ENCODE measurements around the gene CTIF. TPM values are rescaled to one million over a fixed set of nuclear protein-coding genes. Genes with fewer than 3 reads are reported as not detected.

Gene CTIF
- total RNA-seq, 1 experiment from 2014 or later = 5.8 TPM

- no TSS peak for BruUV-seq (replicated peaks)
- Histone ChIP-seq H3K27ac (ENCODE audit: low read length) (no peak overlapping the region), H3K4me3 (ENCODE audit: low read length) (no peak overlapping the region), H3F3A (ENCODE audit: low read length, unreplicated experiment) (no peaks in the 10 kb centered on the region), H3K27me3 (ENCODE audit: low read length) (no peaks in the 10 kb centered on the region), H4K20me1 (ENCODE audit: low read length) (no peaks in the 10 kb centered on the region), H3K9me2 (replicated peaks; ENCODE audit: low read length) (no peaks in the 10 kb centered on the region), H3K36me3 (ENCODE audit: low read depth, low read length) (no peaks in the 10 kb centered on the region), H3K79me2 (ENCODE audit: low read length) (no peaks in the 10 kb centered on the region), H3K4me2 (ENCODE audit: low read length) (no peak overlapping the region), H3K9ac (ENCODE audit: low read length) (no peak overlapping the region), H3K4me1 (ENCODE audit: insufficient read depth, low read length) (no peaks in the 10 kb centered on the region), H3K9me3 (ENCODE audit: low read length) (no peaks in the 10 kb centered on the region), H2AFZ (ENCODE audit: low read length) (no peak overlapping the region)
- intact Hi-C loops (cut with micrococcal nuclease) = no loop called here
- DNase-seq (no peak), ATAC-seq (no peak)
- CTCF ChIA-PET = no interaction called here
- no peak for TF ChIP-seq EZH2phosphoT487 (IDR thresholded peaks at IDR 0.05; ENCODE audit: borderline replicate concordance, low read length)
- TF ChIP-seq CTCF (conservative IDR thresholded peaks at IDR 0.05; ENCODE audit: low read depth, low read length) = no peak
- no peak for TF ChIP-seq EZH2 (IDR thresholded peaks at IDR 0.05; ENCODE audit: low read length, unreplicated experiment)
- POLR2A ChIA-PET (ENCODE audit: unreplicated experiment) = no interaction called here
These were observed 241.5 kb downstream of the CTIF start for GRCh38 chr18:48780201-48780912.

GRCh38 chr18:48780913-48781162 is 242.0 kb downstream of the CTIF start:
- intact Hi-C loops (cut with micrococcal nuclease) = no loop called here
- no peaks in the 10 kb centered on the region for H3K9me3 ChIP-seq (ENCODE audit: low read length)
- ChIA-PET POLR2A (ENCODE audit: unreplicated experiment) (no interaction called here), CTCF (no interaction called here)
- DNase-seq (no peak), ATAC-seq (no peak)
- H3K9ac ChIP-seq (ENCODE audit: low read length) = no peak overlapping the region
- TF ChIP-seq EZH2 (IDR thresholded peaks at IDR 0.05; ENCODE audit: low read length, unreplicated experiment) (no peak), CTCF (conservative IDR thresholded peaks at IDR 0.05; ENCODE audit: low read depth, low read length) (no peak), EZH2phosphoT487 (IDR thresholded peaks at IDR 0.05; ENCODE audit: borderline replicate concordance, low read length) (no peak)
- H3K9me2 ChIP-seq (replicated peaks; ENCODE audit: low read length) = no peaks in the 10 kb centered on the region
- BruUV-seq (replicated peaks) = no TSS peak
- no peaks in the 10 kb centered on the region for H3F3A ChIP-seq (ENCODE audit: low read length, unreplicated experiment)
- H2AFZ ChIP-seq (ENCODE audit: low read length) = no peak overlapping the region
- no peak overlapping the region for H3K4me2 ChIP-seq (ENCODE audit: low read length)
- H4K20me1 ChIP-seq (ENCODE audit: low read length) = no peaks in the 10 kb centered on the region
- no peak overlapping the region for H3K27ac ChIP-seq (ENCODE audit: low read length)
- no peaks in the 10 kb centered on the region for H3K79me2 ChIP-seq (ENCODE audit: low read length)
- H3K4me1 ChIP-seq (ENCODE audit: insufficient read depth, low read length) = no peaks in the 10 kb centered on the region
- no peaks in the 10 kb centered on the region for H3K36me3 ChIP-seq (ENCODE audit: low read depth, low read length)
- no peaks in the 10 kb centered on the region for H3K27me3 ChIP-seq (ENCODE audit: low read length)
- no peak overlapping the region for H3K4me3 ChIP-seq (ENCODE audit: low read length)

GRCh38 chr18:48781163-48781987 is 242.5 kb downstream of the CTIF start:
- no peak overlapping the region for H3K4me2 ChIP-seq (ENCODE audit: low read length)
- H4K20me1 ChIP-seq (ENCODE audit: low read length) = no peaks in the 10 kb centered on the region
- no peaks in the 10 kb centered on the region for H3K79me2 ChIP-seq (ENCODE audit: low read length)
- no peaks in the 10 kb centered on the region for H3K9me2 ChIP-seq (replicated peaks; ENCODE audit: low read length)
- POLR2A ChIA-PET (ENCODE audit: unreplicated experiment) = no interaction called here
- H3K4me1 ChIP-seq (ENCODE audit: insufficient read depth, low read length) = no peaks in the 10 kb centered on the region
- no peaks in the 10 kb centered on the region for H3K27me3 ChIP-seq (ENCODE audit: low read length)
- no peaks in the 10 kb centered on the region for H3F3A ChIP-seq (ENCODE audit: low read length, unreplicated experiment)
- no peak overlapping the region for H3K27ac ChIP-seq (ENCODE audit: low read length)
- intact Hi-C loops (cut with micrococcal nuclease) = no loop called here
- H3K9ac ChIP-seq (ENCODE audit: low read length) = no peak overlapping the region
- ATAC-seq = no peak
- TF ChIP-seq EZH2phosphoT487 (IDR thresholded peaks at IDR 0.05; ENCODE audit: borderline replicate concordance, low read length) = no peak
- no peak for TF ChIP-seq EZH2 (IDR thresholded peaks at IDR 0.05; ENCODE audit: low read length, unreplicated experiment)
- TF ChIP-seq CTCF (conservative IDR thresholded peaks at IDR 0.05; ENCODE audit: low read depth, low read length) = no peak
- no peak for DNase-seq
- no peaks in the 10 kb centered on the region for H3K36me3 ChIP-seq (ENCODE audit: low read depth, low read length)
- BruUV-seq (replicated peaks) = no TSS peak
- CTCF ChIA-PET = no interaction called here
- H3K4me3 ChIP-seq (ENCODE audit: low read length) = no peak overlapping the region
- H2AFZ ChIP-seq (ENCODE audit: low read length) = no peak overlapping the region
- no peaks in the 10 kb centered on the region for H3K9me3 ChIP-seq (ENCODE audit: low read length)
